ENCODE measurements around the gene CPAMD8.

Gene CPAMD8

GRCh38 chr19:16892868-16893685 lies 133.5 kb downstream of the CPAMD8 start:
- H3K36me3 ChIP-seq: no peaks in the 10 kb centered on the region
- H3K4me1 ChIP-seq: peaks cover 6% of the 10 kb centered on the region; the same call in 1 of the 2 replicates
- H3K9me3 ChIP-seq: no peaks in the 10 kb centered on the region
- DNase-seq: no peak
- no peaks in the 10 kb centered on the region for H3K27me3 ChIP-seq
- H3K4me3 ChIP-seq (ENCODE audit: low read depth, low read length): no peak overlapping the region
- no peak for TF ChIP-seq CTCF (IDR thresholded peaks at IDR 0.05; ENCODE audit: low read depth, low read length)

- Histone ChIP-seq H3K4me1 (peaks cover 6% of the 10 kb centered on the region; the same call in 1 of the 2 replicates), H3K4me3 (ENCODE audit: low read depth, low read length) (no peak overlapping the region), H3K36me3 (no peaks in the 10 kb centered on the region), H3K9me3 (no peaks in the 10 kb centered on the region), H3K27me3 (no peaks in the 10 kb centered on the region)
- no peak for TF ChIP-seq CTCF (IDR thresholded peaks at IDR 0.05; ENCODE audit: low read depth, low read length)
- DNase-seq: no peak
Measured at GRCh38 chr19:16892436-16892835, 134.2 kb downstream of the CPAMD8 start.

- no peak for DNase-seq
- Histone ChIP-seq H3K4me3 (ENCODE audit: low read depth, low read length) (no peak overlapping the region), H3K27me3 (no peaks in the 10 kb centered on the region), H3K4me1 (peaks cover 6% of the 10 kb centered on the region; the same call in 1 of the 2 replicates), H3K9me3 (no peaks in the 10 kb centered on the region), H3K36me3 (no peaks in the 10 kb centered on the region)
- TF ChIP-seq CTCF (IDR thresholded peaks at IDR 0.05; ENCODE audit: low read depth, low read length): no peak
Measured at GRCh38 chr19:16891696-16892382, 134.8 kb downstream of the CPAMD8 start.

GRCh38 chr19:16890461-16891184 lies 136.0 kb downstream of the CPAMD8 start:
- no peak overlapping the region for H3K4me3 ChIP-seq (ENCODE audit: low read depth, low read length)
- H3K9me3 ChIP-seq: no peaks in the 10 kb centered on the region
- H3K4me1 ChIP-seq: peaks cover 6% of the 10 kb centered on the region; the same call in 1 of the 2 replicates
- no peak for DNase-seq
- no peak for TF ChIP-seq CTCF (IDR thresholded peaks at IDR 0.05; ENCODE audit: low read depth, low read length)
- no peaks in the 10 kb centered on the region for H3K36me3 ChIP-seq
- no peaks in the 10 kb centered on the region for H3K27me3 ChIP-seq

GRCh38 chr19:16889883-16890460 lies 136.6 kb downstream of the CPAMD8 start:
- Histone ChIP-seq H3K36me3 (no peaks in the 10 kb centered on the region), H3K9me3 (no peaks in the 10 kb centered on the region), H3K4me3 (ENCODE audit: low read depth, low read length) (no peak overlapping the region), H3K27me3 (no peaks in the 10 kb centered on the region), H3K4me1 (peaks cover 6% of the 10 kb centered on the region; the same call in 1 of the 2 replicates)
- no peak for DNase-seq
- TF ChIP-seq CTCF (IDR thresholded peaks at IDR 0.05; ENCODE audit: low read depth, low read length): no peak
